GM21576 (cell line): ENCODE results near the gene CHID1.

Experiments
- ATAC-seq: cut with Tn5 transposase; IDR thresholded peaks from one replicate; pipeline ENCODE4 v1.9.1; 2021; ENCODE audit warnings: mild to moderate bottlenecking, moderate library complexity; ENCODE audit not compliant: unreplicated experiment

CHID1 gene

GRCh38 chr11:933142-933851 is 22.7 kb upstream of the CHID1 start:
- ATAC-seq = no peak

GRCh38 chr11:932435-932834 is 21.8 kb upstream of the CHID1 start:
- ATAC-seq = no peak

- ATAC-seq = no peak
Observed at GRCh38 chr11:931385-931784, 20.8 kb upstream of the CHID1 start.

DNA sequence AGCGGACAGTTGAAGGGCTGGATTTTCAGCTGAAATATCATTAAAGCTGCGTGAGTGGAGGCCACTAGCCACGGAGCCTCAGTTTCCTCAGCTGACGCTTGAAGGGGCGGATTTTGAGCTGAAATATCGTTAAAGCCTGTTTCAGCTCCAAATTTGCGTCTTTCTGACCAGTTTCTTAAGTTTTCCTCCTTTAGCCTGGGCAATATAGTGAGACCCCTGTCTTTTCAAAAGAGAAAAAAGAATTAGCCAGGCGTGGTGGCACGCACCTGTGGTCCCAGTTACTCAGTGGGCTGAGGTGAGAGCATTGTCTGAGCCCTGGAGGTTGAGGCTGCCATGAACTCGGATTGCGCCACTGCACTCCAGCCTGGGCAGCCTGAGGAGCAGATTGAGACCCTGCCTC is 18.8 kb upstream of the CHID1 start:
- ATAC-seq = no peak

GRCh38 chr11:928786-929185 is 18.2 kb upstream of the CHID1 start:
- no peak for ATAC-seq

- no peak for ATAC-seq
Observed at GRCh38 chr11:927871-928270, 17.3 kb upstream of the CHID1 start.

DNA sequence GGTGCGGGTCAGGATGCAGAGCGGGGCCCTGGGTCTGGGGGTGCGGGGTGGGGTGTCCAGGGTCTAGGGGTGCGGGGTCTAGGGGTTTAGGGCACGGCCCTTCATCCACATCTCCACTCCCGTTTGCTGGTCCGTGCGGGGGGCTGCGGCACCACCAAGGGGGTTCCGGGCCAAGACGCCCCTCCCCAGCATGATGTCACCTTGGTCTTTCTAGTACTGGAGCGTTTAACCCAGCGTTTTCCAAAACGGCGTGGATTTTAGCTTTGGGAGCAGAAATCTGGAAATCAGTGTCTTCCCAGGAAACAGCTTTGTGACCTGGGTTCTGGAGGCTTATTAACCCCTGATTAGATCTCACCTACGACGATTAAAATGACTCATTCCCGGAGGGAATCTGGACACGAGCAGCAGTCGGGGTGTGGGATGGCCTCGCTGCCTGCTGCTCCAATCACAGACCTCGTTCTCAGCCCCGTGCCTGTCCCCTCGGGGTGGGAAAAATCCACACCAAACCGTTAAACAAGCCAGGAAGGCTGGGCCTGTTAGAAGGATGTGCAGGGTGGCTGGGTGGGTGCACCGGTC is 15.8 kb upstream of the CHID1 start:
- ATAC-seq = no peak

- peak; percentile 53 for ATAC-seq
Observed at GRCh38 chr11:925496-926301, 15.1 kb upstream of the CHID1 start, which contains the start of gene AP2A2. Gene AP2A2, plus strand, starts transcription at chr11:925870. Its CDS starts 152 bp downstream, at chr11:926022.

DNA sequence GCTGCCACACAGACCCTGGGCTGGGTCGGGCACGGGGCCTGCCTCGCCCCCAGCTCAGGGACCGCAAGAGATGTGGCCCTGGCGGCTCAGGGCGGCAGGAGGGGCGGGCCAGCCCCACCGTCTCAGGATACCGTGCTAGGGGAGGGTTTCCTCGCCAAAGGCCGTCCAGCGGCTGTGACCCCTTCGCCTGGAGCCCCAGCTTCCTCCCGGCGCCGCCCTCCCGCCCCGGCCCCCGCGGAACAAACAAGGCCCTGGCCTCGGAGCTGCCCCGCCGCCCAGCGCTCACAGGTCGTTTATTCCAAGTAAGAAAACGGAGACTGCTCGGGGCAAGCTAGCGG is 14.5 kb upstream of the CHID1 start:
- ATAC-seq = no peak

DNA sequence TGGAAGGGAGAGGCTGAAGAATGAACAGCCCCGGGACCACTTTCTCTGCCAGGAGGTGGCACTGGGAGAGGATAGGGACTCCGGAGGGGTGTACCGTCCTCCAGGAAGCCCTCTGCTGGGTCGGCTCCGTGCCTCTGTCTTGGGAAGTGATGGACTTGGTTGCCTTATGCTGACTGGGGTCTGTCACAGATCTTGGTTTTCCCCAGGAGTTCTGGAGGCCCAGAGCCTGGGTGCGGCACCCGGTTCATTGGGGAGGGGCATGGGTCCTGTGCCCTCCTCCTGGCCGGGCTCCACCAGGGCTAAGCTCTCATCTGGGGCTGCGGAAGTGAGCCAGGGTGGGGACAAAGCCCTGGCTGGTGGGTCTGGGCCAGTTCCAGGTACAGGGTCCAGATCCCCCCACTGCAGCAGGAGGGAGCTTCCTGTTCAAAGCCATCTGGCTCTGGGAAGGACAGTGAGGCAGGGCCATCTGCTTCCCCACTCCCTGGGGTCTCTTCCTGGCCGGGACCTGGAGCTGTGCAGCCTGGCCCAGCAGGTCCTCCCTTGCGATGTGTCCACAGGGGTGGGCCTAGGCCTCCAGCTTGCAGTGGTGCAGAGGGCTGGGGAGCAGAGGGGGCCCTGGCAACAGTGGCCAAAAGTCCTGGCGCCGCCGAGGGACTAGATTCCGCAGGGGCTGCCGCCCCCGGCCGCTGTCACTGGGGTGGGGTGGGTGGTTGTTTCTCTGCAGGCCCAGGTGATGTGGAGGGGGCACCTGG is 14.0 kb upstream of the CHID1 start:
- ATAC-seq = no peak

DNA sequence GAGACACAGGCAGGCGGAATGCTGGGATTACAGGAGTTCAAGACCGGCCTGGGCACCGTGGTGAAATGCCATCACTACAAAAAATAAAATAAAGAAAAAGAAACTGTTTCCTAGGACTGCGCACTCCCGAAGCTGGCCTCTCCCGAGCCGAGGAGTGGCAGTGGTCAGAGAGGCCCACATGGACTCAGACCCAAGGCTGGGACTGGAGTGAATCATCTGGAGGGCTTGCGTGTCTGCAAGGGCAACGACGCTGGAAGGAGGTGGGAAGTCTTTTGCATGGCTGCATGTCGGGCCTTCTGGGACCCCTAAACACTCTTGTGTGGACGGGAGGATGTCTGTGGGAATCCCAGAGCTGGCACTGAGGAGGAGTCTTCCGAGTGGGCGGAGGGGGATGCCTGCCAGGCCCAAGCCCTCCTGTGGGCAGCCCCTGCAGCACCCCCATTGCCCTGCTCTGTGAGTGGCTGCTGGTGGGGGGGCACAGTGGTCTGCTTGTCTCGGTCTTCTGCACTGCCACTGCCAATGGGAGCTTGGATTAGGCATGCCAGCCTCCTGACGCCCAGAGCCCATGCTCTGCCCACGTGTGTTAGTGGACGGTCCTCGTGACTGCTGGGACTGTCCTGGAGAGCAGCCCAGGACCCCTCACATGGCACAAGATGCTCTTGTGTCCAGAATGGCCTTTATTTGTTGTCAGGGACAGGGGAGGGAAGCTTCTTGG is 13.2 kb upstream of the CHID1 start:
- no peak for ATAC-seq

- ATAC-seq = no peak
Observed at GRCh38 chr11:921921-922678, 11.5 kb upstream of the CHID1 start.

GRCh38 chr11:917426-917825 is 6.8 kb upstream of the CHID1 start:
- ATAC-seq = no peak

- no peak for ATAC-seq
Observed at GRCh38 chr11:914747-915501, 4.3 kb upstream of the CHID1 start.

- no peak for ATAC-seq
Observed at GRCh38 chr11:914204-914603, 3.6 kb upstream of the CHID1 start.

GRCh38 chr11:913043-913442 is 2.4 kb upstream of the CHID1 start:
- no peak for ATAC-seq

DNA sequence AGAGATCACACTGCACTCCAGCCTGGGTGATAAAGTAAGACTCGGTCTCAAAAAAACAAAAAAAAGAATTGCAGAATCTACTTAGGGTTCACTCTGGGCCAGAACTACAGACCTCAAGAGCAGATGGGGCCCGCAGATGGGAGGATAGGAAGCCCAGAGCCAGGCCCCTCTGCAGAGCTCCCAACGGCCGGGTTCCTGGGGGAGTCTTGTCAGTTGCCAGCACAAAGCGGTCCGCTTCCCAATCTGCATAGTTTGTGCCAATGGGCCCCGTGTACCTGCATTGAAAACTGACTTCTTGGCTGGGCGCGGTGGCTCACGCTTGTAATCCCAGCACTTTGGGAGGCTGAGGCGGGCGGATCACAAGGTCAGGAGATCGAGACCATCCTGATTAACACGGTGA is 1.7 kb upstream of the CHID1 start:
- ATAC-seq = no peak

DNA sequence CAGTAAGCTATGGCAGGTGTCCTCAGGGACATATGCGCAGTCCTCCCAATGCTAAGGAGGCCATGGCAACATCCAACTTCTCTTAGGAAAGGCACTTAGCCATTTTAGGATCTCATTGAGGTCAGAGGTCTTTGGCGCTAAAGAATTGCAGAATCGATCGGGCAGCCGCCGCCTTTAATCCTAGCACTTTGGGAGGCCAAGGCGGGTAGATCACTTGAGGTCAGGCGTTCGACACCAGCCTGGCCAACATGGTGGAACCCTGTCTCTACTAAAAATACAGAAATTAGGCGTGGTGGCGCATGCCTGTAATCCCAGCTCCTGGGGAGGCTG is 1.2 kb upstream of the CHID1 start:
- ATAC-seq = no peak
